Measurements from ENCODE around the gene FAM185A.

- TF ChIP-seq CTCF (conservative IDR thresholded peaks at IDR 0.05; ENCODE audit: low read depth, low read length) (no peak), CEBPB (IDR thresholded peaks at IDR 0.05; ENCODE audit: low read depth, low read length) (no peak), RAD21 (IDR thresholded peaks at IDR 0.05; ENCODE audit: low read length) (no peak), POLR2A (IDR thresholded peaks at IDR 0.05; ENCODE audit: low read depth, low read length) (no peak), FOS (IDR thresholded peaks at IDR 0.05; ENCODE audit: low read depth, low read length) (no peak), SMC3 (IDR thresholded peaks at IDR 0.05; ENCODE audit: low read depth, low read length) (no peak)
These were observed 89.0 kb downstream of the FAM185A start for GRCh38 chr7:102837802-102838201.
